Measurements from ENCODE around the gene SLC25A47.

- no peak for TF ChIP-seq CTCF (IDR thresholded peaks at IDR 0.05)
- TF ChIP-seq POLR2A (IDR thresholded peaks at IDR 0.05), result no peak
Measured at GRCh38 chr14:100333827-100334226, 10.7 kb downstream of the SLC25A47 start.

All from Peyer's patch (tissue), 4 donors.